ENCODE results near the gene ITPRIP.

Gene ITPRIP

DNA sequence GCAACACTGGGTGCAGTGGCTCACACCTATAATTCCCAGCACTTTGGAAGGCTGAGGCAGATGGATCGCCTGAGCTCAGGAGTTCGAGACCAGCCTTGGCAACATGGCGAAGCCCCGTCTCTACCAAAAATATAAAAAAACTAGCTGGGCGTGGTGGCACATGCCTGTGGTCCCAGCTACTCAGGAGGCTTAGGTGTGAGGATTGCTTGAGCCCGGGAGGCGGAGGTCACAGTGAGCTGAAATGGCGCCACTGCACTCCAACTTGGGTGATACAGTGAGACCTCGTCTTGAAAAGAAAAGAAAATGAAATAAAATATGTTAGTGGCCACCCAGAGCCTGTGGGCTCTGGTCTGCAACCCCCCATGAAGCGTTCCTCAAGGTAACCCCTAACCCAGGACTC is 13.3 kb downstream of the ITPRIP start:
- FAIRE-seq = no peak

DNA sequence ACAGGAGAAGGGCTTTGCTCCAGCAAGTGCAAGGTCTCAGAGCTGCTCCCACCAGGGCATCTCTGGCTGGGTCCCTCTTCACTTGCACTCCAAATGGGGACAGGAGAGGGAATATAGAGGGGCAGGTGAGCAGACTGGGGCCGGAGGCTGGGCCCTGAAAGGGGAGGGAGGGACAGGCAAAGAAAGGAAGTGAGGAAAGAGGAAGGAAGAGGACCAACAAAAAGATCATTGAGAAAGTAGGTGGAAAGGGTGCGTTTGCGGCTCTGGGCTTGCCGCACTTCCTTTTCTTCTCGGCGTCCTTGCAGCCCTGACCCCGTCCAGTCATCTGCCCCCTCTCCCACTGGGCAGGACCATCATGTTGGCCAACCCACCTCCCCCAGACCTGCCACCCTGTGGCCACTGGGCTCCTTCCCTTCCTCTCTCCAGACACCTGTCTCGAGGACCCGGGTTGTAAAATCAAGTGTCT is 14.0 kb downstream of the ITPRIP start:
- FAIRE-seq = no peak

DNA sequence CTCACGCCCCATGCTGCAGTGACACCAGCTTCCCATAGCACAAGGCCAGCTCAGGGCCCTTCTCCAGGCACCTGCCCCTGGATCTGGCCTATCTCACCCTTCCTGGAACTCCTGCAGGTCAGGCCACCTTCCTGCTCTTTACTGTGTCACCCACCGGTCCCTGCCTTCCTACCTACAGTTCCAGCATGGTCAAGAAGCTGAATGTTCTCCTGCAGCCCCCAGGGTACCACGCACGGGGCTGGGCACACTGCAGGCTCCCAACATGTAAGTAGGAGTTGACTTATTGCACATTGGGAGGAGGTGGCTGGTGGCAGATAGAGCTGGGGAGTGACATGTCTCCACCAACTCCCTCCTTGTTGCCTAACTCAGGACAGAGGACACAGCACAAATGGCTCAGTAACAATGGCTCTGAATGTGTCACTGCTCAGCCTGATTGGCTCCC is 14.5 kb downstream of the ITPRIP start:
- FAIRE-seq = no peak

DNA sequence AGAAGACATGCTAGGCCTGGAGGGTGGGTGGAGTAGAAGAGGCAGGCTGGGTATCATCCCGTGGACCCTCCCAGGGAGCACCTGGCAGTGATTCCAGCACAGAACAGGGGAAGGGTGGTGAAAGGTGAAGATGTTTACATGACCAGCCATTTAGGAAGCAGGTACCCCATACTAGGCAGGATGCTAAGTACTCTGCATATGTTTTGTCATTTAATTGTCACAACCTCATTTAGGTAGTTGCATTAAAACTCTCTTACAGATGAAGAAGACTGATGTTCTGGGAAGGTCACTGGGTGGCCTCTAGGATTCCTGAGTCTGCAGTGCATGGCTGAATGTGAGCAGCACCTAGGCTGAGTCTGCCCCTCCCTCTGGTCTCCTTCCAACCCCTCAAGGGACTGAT is 15.2 kb downstream of the ITPRIP start:
- no peak for FAIRE-seq

DNA sequence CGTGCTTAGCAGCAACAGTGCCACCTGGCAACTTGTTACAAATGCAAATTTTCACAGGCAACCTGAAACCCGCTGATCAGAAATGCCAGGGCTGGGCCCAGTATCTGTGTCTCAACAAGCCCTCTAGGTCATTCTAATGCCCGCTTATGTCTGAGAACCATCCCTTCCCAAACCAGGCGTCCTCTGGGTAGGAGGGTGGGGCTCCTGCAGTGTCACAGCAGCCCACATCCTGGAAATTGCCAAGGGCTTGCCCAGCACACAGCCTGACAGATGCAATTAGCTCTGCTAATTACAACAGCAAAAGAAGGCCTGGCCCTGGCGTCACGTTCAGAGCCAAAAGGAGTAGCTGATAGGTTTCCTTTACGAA is 15.9 kb downstream of the ITPRIP start:
- FAIRE-seq = no peak

DNA sequence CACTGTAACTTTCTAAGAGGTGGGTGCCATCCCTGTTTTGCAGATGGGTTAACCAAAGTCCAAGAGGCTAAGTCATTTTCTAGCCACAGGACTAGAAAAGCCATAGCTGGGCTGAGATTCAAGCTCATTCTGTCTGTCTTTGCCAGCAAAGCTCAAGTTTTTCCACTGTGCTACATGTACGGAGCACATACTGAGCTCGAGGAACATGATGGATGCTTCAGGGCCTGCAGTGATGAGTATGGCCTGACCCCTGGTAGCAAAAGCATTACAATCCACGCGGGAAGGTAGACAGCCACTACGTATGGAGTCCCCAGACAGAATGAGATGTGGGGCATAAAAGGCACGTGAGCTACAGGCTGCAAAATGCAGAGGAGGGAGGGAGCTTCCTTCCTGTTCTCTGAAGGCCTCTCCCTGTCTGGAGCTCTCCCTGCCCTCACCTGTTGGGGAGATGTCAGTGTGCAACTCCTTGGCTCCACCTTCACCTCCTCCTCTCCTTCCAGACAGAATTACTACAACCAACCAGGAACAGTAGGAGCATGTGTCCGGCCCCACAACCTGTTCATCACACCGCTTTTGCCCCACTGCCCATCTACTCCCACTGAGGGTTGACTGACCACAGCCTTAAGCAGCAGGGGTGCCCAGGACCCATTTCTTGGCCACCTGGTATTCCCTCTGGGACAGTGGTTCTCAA is 16.4 kb downstream of the ITPRIP start:
- FAIRE-seq = no peak

DNA sequence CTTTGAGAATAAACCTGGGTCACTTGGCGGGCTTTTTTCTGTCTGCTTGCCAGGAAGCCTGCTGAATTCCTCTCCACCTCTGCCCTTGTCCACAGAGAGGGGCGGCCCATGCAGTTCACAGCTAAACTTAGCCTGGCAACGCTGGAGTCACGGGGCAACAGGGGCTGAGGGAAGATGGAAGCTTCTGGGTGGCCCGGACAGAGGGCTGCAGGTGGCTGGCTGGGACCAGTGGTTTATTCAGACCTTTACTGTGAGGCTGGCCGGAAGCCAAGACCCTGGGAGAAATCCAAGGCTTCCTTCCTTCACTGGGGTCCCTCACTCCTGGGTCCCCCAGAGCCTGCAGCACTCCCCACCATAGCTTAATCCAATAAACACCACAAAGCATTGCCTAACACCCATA is 17.0 kb downstream of the ITPRIP start:
- FAIRE-seq = no peak

DNA sequence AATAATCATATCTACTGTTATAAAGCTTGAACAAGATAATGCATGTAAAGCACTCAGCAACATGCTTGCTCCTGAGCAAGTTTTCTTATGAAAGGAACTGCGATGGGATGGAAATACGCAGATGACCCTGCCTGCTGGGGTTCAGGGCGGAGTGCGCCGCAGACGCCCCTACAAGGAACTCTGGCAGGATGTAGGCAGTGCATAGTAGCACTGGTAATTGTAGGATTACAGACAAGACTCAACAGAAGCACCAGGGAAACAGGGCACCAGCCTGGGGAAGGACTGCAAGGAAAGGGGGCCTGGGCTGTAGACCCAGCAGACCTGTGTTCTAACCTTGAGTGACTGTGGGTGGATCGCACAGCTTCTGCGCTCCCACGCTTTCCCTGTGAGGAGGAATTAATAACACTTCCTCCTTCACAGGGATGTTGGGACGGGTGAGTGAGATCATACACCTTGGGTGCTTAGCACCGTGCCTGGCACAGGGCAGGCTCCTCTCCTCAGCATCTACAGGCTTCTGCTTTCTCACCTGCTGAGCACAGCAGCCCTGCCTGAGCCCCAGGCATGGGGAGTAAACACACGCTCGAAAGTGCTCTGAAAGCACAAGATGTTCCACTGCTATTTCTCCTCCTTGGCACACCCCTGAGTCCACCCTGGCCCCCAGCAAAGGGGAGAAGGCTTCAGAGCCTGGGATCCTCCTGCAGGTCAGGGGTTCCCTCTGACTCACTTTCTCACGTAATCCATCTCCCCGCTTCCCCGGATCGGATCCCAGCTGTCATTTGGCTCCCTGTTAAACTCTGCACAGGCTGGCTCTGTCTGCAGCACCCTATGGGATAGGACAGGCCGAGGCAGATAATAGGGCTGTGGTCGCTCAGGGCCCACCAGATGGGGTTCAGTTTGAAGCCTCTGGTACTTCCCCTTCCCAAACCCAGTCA is 19.2 kb downstream of the ITPRIP start:
- no peak for FAIRE-seq

DNA sequence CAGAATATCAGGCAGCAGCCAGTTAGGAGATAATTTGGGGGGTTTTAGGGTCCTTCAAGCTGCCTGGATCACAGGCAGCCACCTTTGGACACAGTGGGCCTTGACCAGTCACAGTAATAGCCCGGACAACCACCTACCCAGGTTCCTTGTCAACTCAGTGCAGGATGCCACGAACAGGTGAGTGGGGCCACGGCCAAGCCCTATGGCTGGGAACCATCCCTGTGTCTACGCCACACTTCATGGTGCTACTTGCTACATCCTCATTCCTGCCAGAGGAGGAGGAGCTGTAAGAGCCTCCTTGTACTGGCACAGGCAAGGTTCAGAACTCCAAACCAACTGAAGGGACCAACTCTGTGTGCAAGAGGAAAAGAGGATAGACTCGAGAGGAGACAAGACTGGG is 19.9 kb downstream of the ITPRIP start:
- no peak for FAIRE-seq

DNA sequence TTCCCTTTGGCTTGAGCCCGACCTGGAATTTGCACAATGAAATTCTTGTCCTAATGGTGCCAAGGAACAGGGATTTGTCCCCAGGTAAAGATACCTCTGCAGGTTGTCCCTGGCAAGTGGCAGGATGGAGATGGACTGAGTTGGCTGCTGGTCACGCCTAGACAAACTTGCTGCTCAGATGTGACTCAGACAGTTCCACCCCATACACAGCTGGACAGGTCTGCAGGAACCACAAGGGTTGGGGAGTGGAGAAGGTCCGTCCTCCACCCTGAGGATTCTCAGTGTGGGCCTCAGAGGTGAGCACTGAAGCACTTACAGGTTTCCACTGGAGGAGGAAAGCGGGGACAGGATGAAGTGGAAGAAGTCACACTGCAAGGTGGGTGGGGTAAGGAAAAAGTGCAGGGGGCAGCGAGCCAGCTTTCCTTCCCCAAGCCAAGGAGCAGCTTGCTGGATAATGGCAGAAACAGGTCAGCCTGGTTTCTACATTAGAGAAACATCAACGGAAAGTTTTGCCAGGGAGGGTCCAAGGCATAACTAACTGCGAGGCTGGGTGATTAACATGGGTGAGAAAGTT is 20.5 kb downstream of the ITPRIP start:
- FAIRE-seq = no peak

DNA sequence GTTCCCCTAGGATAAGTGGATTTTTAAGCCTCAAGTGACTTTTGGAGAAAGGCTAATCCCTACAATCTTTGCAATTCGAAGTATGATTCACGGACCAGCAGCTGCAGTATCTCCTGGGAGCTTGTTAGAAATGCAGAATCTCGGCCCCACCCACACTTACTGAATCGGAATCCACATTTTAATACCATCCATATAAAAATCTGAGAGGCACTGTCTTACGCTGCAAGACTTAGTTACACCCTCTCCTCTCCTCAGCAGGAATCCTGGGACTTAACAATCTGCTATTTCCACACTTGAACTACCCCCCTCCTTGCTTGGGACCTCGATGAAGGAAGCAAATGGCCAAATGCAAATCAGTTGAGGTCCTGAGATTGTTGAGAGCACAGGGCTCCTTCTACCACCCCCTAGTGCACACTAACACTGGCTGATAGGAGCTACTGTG is 21.0 kb downstream of the ITPRIP start:
- FAIRE-seq = no peak

DNA sequence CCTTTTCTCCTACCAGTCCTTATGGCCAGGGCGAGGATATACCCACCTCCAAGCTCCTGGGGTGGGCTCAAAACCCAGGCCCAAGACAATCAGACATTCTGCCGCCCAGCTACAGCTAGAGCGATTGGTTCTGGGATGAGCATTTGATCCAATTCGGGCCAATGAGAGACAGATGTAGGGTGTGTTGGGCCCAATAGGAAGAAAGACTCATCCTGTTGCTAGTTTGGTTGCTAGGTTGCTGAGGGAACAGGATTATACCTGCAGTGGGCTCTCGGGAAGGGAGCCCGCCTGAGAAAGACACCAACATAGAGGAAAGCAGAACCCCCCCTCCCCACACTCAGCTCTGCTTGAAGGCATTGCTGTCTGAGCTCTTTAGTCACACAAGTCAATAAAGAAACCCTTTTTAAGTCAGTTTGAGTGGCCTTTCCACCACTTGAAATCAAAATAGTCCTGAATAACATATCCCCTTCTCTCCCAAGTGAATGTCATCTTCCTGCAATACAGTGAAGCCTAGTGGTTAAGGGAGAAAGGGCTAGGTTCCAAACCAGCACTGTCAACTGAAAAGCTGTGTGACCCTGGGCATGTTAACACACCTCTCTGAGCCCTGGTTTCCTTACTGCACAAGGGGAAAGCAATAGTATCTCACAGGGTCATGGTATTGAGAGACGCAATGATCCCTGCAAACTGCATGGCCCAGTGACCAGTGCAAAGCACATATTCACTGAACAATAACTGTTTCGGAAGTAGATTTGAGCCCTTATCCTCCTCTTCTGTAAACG is 21.8 kb downstream of the ITPRIP start:
- FAIRE-seq = no peak

DNA sequence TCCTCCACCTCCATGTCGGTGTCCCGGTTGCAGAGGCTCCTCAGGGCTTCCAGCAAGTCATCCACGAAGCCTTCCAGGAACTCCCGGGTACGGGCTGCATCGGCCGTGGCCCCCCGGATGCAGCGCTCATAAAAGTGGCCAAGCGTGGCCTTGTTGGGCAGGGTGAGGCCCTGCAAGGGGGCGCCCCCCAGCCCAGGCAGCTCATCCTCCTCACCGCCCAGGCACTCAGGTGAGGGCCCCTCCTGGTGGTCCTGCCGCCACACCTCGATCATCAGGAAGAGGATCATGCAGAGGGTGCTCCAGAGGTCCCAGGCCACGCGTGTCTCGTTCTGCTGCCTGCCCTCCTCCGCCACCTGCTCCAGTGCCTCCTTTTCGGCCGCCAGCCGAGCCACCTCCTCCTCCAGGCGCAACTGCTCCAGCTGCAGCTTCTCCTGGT is 22.8 kb downstream of the ITPRIP start:
- no peak for FAIRE-seq

DNA sequence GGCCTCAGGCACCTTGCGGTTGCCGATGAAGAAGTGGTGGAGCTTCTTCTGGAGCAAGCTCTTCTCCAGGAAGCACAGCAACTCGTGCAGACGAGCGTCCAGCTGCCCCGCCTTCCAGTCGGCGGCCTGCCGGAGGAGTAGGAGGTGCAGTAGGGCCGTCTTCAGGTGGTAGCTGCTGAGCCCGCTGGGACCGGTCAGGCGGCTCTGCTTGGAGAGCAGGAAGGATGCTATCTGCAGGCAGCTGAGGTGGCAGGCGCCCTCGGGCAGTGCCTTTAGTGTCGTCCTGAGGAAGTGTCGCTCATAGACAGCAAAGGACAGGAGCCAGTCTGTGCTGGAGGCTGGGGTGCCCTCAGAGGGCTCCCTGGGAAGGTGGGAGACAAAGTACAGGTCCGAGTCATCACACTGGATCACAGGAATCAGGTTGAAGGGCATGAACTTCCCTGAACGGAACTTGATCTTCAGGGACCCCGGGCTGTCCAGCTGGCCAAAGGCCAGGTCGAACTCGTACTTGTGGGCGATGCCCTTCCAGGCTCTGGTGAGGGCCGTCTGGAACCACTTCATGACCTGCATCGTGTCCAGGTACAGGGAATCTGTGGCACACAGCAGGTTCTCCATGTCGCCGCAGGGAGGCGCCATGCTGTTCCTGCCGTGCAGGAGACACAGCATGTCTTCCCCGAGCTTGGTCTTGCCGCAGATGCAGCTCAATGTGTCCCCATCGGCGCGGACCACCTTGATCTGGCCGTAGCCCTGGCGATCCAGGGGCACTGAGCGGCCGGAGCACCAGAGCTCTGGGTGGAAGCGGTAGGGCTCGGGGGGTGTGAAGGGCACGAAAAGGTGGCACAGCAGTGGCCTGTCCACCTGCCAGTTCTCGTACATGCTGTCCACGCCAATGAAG is 23.4 kb downstream of the ITPRIP start:
- no peak for FAIRE-seq

DNA sequence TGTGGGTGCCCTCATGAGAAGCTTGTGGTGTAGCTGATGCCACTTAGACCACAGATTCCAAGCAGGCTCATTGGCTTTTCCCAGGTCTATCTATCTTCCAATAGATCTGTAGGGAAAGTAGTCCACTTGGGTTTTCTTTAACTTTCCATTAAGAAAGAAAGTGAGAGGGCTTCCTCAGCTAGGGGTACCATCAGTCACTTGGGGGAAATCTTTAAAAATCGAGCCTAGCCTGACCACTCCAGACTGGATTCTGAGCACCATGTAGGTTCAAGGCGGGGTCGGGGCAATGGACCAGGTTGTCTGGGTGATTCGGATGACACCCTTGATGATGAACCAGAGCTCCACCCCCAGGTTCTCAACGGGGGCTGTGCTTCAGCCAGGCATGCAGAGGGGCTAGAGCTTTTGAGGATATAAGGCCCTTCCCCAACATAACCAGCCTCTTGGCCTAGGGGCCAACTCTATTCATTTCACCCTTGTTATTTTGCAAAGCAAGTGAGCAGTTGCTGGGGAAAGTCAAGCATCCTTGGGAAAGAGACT is 27.0 kb downstream of the ITPRIP start:
- no peak for FAIRE-seq

DNA sequence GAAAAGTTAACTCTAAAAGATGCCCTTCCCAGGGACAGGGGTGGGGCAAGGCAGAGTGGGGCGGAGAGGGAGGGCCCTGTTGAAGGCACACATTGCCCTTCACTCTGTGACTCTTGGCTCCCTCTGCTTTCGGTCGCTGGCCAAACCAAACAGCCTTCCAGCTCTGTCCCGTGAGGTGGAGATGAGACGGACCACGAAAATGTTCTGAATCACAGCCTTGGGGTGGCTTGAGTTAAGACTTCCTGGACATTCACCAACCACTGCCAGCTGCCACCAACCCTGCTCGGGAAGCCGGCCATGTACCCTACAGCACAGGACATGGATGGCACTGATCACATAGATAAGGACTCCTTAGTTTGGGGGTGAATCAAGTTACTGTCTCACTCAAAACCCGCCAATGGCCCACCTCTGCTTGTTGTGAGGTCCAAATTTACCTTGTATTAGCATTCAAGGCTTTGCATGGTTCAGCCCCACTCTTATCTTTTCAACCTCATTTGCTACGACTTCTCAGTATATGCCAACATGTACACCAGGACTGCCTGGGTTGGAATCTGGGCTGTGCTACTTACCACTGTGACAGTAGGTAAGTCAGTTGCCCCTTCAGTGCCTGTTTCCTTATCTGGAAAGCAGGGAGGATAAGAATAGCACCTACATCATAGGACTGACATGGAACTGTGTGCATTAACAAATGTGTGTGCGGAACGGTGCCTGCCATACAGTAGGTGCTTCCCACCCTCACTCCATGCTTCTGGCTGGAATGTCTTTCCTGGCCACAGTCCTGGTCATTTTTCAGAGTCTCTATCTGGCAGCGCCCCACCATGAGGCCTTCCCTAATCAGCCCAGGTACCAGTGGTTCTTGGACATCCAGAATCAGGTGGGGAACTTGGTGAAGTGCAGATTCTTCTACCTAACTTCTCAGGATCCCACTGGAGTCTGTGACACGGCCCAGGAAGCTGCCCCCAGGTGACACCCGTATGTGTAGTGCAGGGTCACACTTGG is 28.0 kb downstream of the ITPRIP start:
- no peak for FAIRE-seq

DNA sequence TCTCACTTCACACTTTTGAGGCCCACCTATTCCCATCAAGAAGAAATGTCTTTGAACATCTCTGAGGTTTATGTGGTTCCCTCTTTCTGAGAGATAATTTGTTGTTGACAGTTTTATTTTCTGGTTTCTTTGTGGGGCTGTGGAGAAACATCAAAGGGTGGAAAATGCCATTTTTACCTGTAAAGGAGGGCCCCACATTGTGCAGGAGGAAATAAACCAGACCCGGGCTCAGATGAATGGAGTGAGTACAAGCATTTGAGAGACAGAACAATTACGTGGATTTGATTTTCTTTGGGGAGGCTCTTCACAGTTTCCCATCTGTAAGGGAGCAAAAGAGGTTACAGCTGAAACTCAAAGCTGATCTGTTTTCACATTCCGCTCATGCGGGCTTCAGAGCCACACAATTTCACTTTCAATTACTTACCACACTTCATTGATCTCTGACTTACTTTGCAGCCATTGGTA is 29.8 kb downstream of the ITPRIP start:
- FAIRE-seq = no peak

DNA sequence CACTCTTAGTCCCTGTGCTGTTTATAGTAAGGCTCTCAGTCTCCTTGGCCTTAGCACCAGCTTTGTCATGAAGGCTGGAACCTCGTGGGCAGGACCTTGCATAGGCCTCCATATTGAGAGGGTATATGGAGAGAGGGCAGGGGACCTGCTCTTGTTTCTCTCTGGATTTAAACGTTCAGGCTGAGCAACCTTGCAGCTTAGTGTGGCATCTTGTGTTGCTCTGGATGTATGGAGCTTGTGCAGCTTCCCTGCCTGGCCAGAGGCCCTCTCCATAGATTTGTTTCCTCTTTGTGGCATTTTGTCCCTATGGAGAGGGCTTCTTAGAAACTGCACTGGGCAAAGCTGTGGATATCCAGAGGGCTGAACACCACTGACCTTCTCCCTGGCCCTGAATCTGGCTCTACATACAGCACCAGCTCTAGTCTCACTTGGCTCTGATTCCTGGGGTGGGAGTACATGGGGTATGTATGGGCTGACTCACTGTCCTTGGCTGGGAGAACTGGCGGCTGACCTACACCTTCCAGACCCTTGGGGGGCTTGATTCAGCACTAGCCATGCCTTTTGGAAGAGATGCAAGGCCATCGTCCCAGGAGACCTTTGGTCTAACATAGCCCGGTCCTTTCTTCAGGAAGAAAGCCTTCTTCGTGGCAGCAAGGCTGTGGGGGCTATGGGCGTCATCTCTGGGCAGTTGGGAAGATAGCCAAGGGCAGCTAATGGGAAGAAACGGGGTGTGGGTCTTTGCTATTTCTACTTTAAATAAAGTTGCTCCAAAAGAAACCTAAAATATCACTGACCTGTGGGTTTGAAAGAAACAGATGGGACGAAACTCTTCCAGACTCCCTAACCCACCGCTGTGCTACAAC is 30.5 kb downstream of the ITPRIP start:
- no peak for FAIRE-seq

DNA sequence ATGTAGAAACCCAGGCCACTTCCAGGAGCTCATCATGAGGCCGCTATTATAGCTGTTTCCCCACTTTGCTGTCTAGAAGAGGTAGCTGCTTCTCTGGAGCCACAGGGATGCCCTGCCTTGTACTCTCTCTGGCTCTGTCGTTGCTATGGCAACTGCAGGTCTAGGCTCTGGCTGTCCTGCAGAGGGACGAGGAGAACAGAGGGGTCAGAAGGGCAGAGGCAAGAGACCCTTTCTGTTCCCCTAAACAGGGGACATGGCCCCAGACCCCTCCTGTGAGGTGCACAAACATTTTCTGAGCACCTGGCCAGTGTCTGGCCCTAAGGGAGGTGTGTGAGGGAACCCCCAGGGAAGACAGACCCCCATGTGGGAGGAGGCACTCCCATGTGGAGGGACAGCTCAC is 31.4 kb downstream of the ITPRIP start:
- no peak for FAIRE-seq
